ENCODE measurements around the gene SPTBN1. TPM values are rescaled to one million over a fixed set of nuclear protein-coding genes. Genes with fewer than 3 reads are reported as not detected.

SPTBN1 gene
- total RNA-seq, 1 experiment from 2014 or later, result 204 TPM

GRCh38 chr2:54457323-54458023 lies 1.3 kb downstream of the SPTBN1 start (continued):
- TF ChIP-seq PRDM15 (CRISPR knock-in tag; IDR thresholded peaks at IDR 0.05) (no peak), KAT7 (CRISPR knock-in tag; IDR thresholded peaks at IDR 0.05; ENCODE audit: borderline replicate concordance) (0 out of 2 replicates have a peak, but pooled peaks have one; percentile 41), TEAD1 (CRISPR knock-in tag; IDR thresholded peaks at IDR 0.05) (peak; percentile 54; the same call in 1 of the 2 replicates), SP1 (CRISPR knock-in tag; conservative IDR thresholded peaks at IDR 0.05) (0 out of 2 replicates have a peak, but pooled peaks have one; percentile 20), TCF7 (CRISPR knock-in tag; IDR thresholded peaks at IDR 0.05; ENCODE audit: low read depth) (no peak), ZNF232 (CRISPR knock-in tag; IDR thresholded peaks at IDR 0.05) (0 out of 2 replicates have a peak, but pooled peaks have one; percentile 48)
- TF ChIP-seq, protein P1, sequence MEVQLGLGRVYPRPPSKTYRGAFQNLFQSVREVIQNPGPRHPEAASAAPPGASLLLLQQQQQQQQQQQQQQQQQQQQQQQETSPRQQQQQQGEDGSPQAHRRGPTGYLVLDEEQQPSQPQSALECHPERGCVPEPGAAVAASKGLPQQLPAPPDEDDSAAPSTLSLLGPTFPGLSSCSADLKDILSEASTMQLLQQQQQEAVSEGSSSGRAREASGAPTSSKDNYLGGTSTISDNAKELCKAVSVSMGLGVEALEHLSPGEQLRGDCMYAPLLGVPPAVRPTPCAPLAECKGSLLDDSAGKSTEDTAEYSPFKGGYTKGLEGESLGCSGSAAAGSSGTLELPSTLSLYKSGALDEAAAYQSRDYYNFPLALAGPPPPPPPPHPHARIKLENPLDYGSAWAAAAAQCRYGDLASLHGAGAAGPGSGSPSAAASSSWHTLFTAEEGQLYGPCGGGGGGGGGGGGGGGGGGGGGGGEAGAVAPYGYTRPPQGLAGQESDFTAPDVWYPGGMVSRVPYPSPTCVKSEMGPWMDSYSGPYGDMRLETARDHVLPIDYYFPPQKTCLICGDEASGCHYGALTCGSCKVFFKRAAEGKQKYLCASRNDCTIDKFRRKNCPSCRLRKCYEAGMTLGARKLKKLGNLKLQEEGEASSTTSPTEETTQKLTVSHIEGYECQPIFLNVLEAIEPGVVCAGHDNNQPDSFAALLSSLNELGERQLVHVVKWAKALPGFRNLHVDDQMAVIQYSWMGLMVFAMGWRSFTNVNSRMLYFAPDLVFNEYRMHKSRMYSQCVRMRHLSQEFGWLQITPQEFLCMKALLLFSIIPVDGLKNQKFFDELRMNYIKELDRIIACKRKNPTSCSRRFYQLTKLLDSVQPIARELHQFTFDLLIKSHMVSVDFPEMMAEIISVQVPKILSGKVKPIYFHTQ (CRISPR knock-in tag; IDR thresholded peaks at IDR 0.05), result no peak
- TF ChIP-seq, protein P2, sequence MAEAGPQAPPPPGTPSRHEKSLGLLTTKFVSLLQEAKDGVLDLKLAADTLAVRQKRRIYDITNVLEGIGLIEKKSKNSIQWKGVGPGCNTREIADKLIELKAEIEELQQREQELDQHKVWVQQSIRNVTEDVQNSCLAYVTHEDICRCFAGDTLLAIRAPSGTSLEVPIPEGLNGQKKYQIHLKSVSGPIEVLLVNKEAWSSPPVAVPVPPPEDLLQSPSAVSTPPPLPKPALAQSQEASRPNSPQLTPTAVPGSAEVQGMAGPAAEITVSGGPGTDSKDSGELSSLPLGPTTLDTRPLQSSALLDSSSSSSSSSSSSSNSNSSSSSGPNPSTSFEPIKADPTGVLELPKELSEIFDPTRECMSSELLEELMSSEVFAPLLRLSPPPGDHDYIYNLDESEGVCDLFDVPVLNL (CRISPR knock-in tag; IDR thresholded peaks at IDR 0.05; ENCODE audit: borderline replicate concordance, low read depth), result no peak

- POLR2A ChIA-PET, result no interaction called here
- CTCF ChIA-PET, result no interaction called here
- Mint-ChIP-seq H3K36me3 (no peaks in the 10 kb centered on the region), H3K27ac (no peak overlapping the region), H3K4me3 (peak overlapping the region; percentile 18; the same call in 1 of the 2 replicates), H3K9me3 (no peaks in the 10 kb centered on the region), H3K27me3 (ENCODE audit: low read depth) (no peaks in the 10 kb centered on the region; the same call in none of the 2 replicates), H3K4me1 (peaks cover 40% of the 10 kb centered on the region)
- DNase-seq (ENCODE audit: low spot score), result no peak
- no peak for ATAC-seq
- TF ChIP-seq SMAD3 (CRISPR knock-in tag; IDR thresholded peaks at IDR 0.05; ENCODE audit: borderline replicate concordance), result no peak
- no peak for TF ChIP-seq FOXK1 (CRISPR knock-in tag; IDR thresholded peaks at IDR 0.05)
- TF ChIP-seq, protein P2 (CRISPR knock-in tag; IDR thresholded peaks at IDR 0.05; ENCODE audit: borderline replicate concordance, low read depth), result no peak
- TF ChIP-seq MXD4 (CRISPR knock-in tag; IDR thresholded peaks at IDR 0.05; ENCODE audit: borderline replicate concordance), result no peak
- TF ChIP-seq, protein P3, sequence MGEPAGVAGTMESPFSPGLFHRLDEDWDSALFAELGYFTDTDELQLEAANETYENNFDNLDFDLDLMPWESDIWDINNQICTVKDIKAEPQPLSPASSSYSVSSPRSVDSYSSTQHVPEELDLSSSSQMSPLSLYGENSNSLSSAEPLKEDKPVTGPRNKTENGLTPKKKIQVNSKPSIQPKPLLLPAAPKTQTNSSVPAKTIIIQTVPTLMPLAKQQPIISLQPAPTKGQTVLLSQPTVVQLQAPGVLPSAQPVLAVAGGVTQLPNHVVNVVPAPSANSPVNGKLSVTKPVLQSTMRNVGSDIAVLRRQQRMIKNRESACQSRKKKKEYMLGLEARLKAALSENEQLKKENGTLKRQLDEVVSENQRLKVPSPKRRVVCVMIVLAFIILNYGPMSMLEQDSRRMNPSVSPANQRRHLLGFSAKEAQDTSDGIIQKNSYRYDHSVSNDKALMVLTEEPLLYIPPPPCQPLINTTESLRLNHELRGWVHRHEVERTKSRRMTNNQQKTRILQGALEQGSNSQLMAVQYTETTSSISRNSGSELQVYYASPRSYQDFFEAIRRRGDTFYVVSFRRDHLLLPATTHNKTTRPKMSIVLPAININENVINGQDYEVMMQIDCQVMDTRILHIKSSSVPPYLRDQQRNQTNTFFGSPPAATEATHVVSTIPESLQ (CRISPR knock-in tag; IDR thresholded peaks at IDR 0.05), result no peak
- no peak for TF ChIP-seq EMX1 (CRISPR knock-in tag; IDR thresholded peaks at IDR 0.05)
- no peak for TF ChIP-seq NFYB (CRISPR knock-in tag; conservative IDR thresholded peaks at IDR 0.05; ENCODE audit: low read depth)
- TF ChIP-seq, protein P4, sequence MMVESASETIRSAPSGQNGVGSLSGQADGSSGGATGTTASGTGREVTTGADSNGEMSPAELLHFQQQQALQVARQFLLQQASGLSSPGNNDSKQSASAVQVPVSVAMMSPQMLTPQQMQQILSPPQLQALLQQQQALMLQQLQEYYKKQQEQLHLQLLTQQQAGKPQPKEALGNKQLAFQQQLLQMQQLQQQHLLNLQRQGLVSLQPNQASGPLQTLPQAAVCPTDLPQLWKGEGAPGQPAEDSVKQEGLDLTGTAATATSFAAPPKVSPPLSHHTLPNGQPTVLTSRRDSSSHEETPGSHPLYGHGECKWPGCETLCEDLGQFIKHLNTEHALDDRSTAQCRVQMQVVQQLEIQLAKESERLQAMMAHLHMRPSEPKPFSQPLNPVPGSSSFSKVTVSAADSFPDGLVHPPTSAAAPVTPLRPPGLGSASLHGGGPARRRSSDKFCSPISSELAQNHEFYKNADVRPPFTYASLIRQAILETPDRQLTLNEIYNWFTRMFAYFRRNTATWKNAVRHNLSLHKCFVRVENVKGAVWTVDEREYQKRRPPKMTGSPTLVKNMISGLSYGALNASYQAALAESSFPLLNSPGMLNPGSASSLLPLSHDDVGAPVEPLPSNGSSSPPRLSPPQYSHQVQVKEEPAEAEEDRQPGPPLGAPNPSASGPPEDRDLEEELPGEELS (CRISPR knock-in tag; IDR thresholded peaks at IDR 0.05), result no peak
- no peak for TF ChIP-seq HMGA2 (CRISPR knock-in tag; IDR thresholded peaks at IDR 0.05)
- no peak for TF ChIP-seq ZNF263 (CRISPR knock-in tag; IDR thresholded peaks at IDR 0.05; ENCODE audit: low read depth)
- TF ChIP-seq ZNF423 (CRISPR knock-in tag; IDR thresholded peaks at IDR 0.05), result no peak
- TF ChIP-seq, protein P5, sequence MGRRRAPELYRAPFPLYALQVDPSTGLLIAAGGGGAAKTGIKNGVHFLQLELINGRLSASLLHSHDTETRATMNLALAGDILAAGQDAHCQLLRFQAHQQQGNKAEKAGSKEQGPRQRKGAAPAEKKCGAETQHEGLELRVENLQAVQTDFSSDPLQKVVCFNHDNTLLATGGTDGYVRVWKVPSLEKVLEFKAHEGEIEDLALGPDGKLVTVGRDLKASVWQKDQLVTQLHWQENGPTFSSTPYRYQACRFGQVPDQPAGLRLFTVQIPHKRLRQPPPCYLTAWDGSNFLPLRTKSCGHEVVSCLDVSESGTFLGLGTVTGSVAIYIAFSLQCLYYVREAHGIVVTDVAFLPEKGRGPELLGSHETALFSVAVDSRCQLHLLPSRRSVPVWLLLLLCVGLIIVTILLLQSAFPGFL (CRISPR knock-in tag; IDR thresholded peaks at IDR 0.05; ENCODE audit: borderline replicate concordance), result no peak
- no peak for TF ChIP-seq ETV6 (CRISPR knock-in tag; IDR thresholded peaks at IDR 0.05)
Measured at GRCh38 chr2:54459037-54459441, 2.9 kb downstream of the SPTBN1 start.

Measured in WTC11 (cell line).